ENCODE data around the gene CCDC86. TPM values are rescaled to one million over a fixed set of nuclear protein-coding genes. Genes with fewer than 3 reads are reported as not detected.
A peak's percentile ranks its signal among the peaks of the same experiment; 100 is the strongest.

CCDC86 gene
- total and polyA plus RNA-seq, 3 donors from 2014 or later = 60.7 to 134 (median 64.7) TPM

GRCh38 chr11:60872124-60872960, 30.4 kb downstream of the CCDC86 start:
- Histone ChIP-seq H3K4me3 (no peak overlapping the region), H3K27me3 (no peaks in the 10 kb centered on the region), H3K27ac (peak overlapping the region in 1 of 2 donors; percentile 66), H3K4me1 (peaks cover 21% of the 10 kb centered on the region), H3K9me3 (no peaks in the 10 kb centered on the region), H3K36me3 (ENCODE audit: low read depth, missing control alignments) (no peaks in the 10 kb centered on the region)
- intact Hi-C loops (cut with DNase I; ENCODE audit: low total_unique reads) = no loop called here
- 88 to 96% methylated on average over 5 of the region's 6 CpGs for WGBS, 2 donors
- TF ChIP-seq POLR2A (IDR thresholded peaks at IDR 0.05) = no peak
- TF ChIP-seq CTCF (IDR thresholded peaks at IDR 0.05) = no peak
- DNase-seq = peak; percentile 82

GRCh38 chr11:60872961-60873524, 31.1 kb downstream of the CCDC86 start:
- H3K27me3 ChIP-seq = no peaks in the 10 kb centered on the region
- WGBS, 2 donors = 79 to 86% methylated on average over 16 of the region's 16 CpGs
- intact Hi-C loops (cut with DNase I; ENCODE audit: low total_unique reads) = no loop called here
- no peaks in the 10 kb centered on the region for H3K9me3 ChIP-seq
- TF ChIP-seq POLR2A (IDR thresholded peaks at IDR 0.05) (no peak), CTCF (IDR thresholded peaks at IDR 0.05) (no peak)
- no peaks in the 10 kb centered on the region for H3K36me3 ChIP-seq (ENCODE audit: low read depth, missing control alignments)
- no peak overlapping the region for H3K27ac ChIP-seq
- H3K4me1 ChIP-seq = peaks cover 28% of the 10 kb centered on the region
- DNase-seq = no peak
- no peak overlapping the region for H3K4me3 ChIP-seq

GRCh38 chr11:60873533-60873932, 31.6 kb downstream of the CCDC86 start:
- Histone ChIP-seq H3K4me3 (no peak overlapping the region), H3K36me3 (ENCODE audit: low read depth, missing control alignments) (no peaks in the 10 kb centered on the region), H3K4me1 (peaks cover 32% of the 10 kb centered on the region), H3K27me3 (no peaks in the 10 kb centered on the region), H3K27ac (no peak overlapping the region), H3K9me3 (no peaks in the 10 kb centered on the region)
- WGBS, 2 donors = 90 to 92% methylated on average over 11 to 12 of the region's 12 CpGs
- no peak for DNase-seq
- intact Hi-C loops (cut with DNase I; ENCODE audit: low total_unique reads) = no loop called here
- no peak for TF ChIP-seq POLR2A (IDR thresholded peaks at IDR 0.05)
- no peak for TF ChIP-seq CTCF (IDR thresholded peaks at IDR 0.05)

- Histone ChIP-seq H3K9me3 (no peaks in the 10 kb centered on the region), H3K27ac (no peak overlapping the region), H3K4me3 (no peak overlapping the region), H3K27me3 (no peaks in the 10 kb centered on the region), H3K36me3 (ENCODE audit: low read depth, missing control alignments) (no peaks in the 10 kb centered on the region), H3K4me1 (peaks cover 32% of the 10 kb centered on the region)
- 85 to 89% methylated on average over 7 to 13 of the region's 13 CpGs for whole genome bisulfite sequencing, 2 donors
- intact Hi-C loops (cut with DNase I; ENCODE audit: low total_unique reads) = no loop called here
- DNase-seq = no peak
- no peak for TF ChIP-seq POLR2A (IDR thresholded peaks at IDR 0.05)
- TF ChIP-seq CTCF (IDR thresholded peaks at IDR 0.05) = no peak
These were observed 32.8 kb downstream of the CCDC86 start for GRCh38 chr11:60874421-60875365.
